SKM-1 treated with dmso at 0.1 percent for 144 hours (cell line): ENCODE data around the gene TMEM222.
"Not testable (repeated sequence)": the region's sequence is repeated elsewhere in the genome, so short reads cannot be mapped to it uniquely, and the experiment has no call there.

Experiments used
- DNase-seq: peaks from one replicate; lab custom pipeline; 2025; ENCODE audit not compliant: unreplicated experiment; lab: John Stamatoyannopoulos, UW

TMEM222 gene

GRCh38 chr1:27377760-27378495 lies 56.0 kb downstream of the TMEM222 start:
- DNase-seq: no peak

- DNase-seq: no peak
Observed at GRCh38 chr1:27379564-27380122, 57.7 kb downstream of the TMEM222 start.

- DNase-seq: no peak
Observed at GRCh38 chr1:27380224-27380623, 58.3 kb downstream of the TMEM222 start.

GRCh38 chr1:27380766-27381733 lies 59.1 kb downstream of the TMEM222 start:
- DNase-seq: no peak

GRCh38 chr1:27381969-27382762 lies 60.2 kb downstream of the TMEM222 start:
- DNase-seq: no peak

GRCh38 chr1:27383039-27383605 lies 61.2 kb downstream of the TMEM222 start, which contains the start of gene CD164L2:
Gene CD164L2, minus strand, starts transcription at chr1:27383333. Its CDS starts 94 bp downstream, at chr1:27383239.
- no peak for DNase-seq

- DNase-seq: no peak
Observed at GRCh38 chr1:27383661-27384060, 61.7 kb downstream of the TMEM222 start.

GRCh38 chr1:27384797-27385196 lies 62.8 kb downstream of the TMEM222 start:
- DNase-seq: not testable (repeated sequence)
